ENCODE data around the gene CNGA2.

CNGA2 gene

GRCh38 chrX:151701531-151701930 is 33.0 kb upstream of the CNGA2 start:
- TF ChIP-seq CTCF (conservative IDR thresholded peaks at IDR 0.05; ENCODE audit: low read length): no peak
- no peak for DNase-seq (ENCODE audit: low read depth)
- no peak overlapping the region for H3K4me3 ChIP-seq (ENCODE audit: low read length)

DNA sequence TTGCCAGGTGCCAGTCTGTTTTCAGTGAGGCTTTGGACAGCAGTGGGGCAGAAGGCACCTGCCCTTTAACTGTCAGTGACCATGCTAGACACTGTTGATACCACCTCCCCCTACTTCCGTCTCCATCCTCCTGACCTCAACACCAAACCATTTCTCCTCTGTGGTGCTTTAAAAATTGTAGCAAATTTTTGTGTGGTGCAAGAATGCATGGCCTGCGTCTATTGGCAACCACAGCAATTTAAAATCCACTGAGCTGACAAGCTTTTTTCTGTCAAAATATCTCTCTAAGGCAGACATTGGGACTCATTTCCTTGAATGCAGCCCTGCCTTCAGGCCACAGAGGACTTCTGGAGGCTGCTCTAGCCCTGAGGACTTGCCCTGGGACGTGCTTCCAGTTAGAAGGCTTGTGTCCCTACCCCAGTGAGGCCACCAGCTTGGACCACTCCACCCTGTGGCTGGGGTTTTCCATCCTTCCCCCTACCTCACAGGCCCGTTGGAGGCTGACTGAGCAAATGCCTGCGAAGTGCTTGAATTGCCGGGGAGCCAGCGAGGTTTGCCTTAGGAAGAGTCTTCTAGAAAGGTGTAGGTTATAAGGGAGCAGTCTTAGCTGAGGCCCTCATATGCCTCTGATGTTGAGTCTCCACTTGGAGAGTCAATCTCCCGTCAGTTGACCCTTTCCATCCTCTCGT is 32.4 kb upstream of the CNGA2 start:
- peak; percentile 45 for DNase-seq (ENCODE audit: low read depth)
- no peak overlapping the region for H3K4me3 ChIP-seq (ENCODE audit: low read length)
- TF ChIP-seq CTCF (conservative IDR thresholded peaks at IDR 0.05; ENCODE audit: low read length): no peak

- TF ChIP-seq CTCF (conservative IDR thresholded peaks at IDR 0.05; ENCODE audit: low read length): no peak
- no peak for DNase-seq (ENCODE audit: low read depth)
- no peak overlapping the region for H3K4me3 ChIP-seq (ENCODE audit: low read length)
These were observed 31.7 kb upstream of the CNGA2 start for GRCh38 chrX:151702741-151703340.

DNA sequence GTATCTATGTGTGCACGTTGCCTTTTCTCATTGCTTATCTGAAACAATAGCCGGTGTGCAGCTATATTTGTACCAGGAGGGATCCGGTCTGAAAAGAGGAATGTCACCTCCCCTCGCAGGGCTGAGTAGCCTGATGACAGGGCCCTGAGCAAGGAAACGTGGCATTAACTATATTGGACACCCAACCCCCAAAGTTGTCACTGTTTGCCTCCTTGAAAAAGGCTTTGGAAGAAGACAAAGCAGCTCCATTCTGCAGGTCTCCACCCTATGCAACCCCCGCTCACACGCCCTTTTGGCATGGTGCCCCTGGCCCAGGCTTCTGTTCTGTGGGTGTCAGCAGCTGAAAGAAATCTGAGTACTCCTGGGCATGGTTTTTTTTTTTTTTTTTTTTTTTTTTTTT is 31.1 kb upstream of the CNGA2 start:
- no peak overlapping the region for H3K4me3 ChIP-seq (ENCODE audit: low read length)
- no peak for DNase-seq (ENCODE audit: low read depth)
- TF ChIP-seq CTCF (conservative IDR thresholded peaks at IDR 0.05; ENCODE audit: low read length): no peak

DNA sequence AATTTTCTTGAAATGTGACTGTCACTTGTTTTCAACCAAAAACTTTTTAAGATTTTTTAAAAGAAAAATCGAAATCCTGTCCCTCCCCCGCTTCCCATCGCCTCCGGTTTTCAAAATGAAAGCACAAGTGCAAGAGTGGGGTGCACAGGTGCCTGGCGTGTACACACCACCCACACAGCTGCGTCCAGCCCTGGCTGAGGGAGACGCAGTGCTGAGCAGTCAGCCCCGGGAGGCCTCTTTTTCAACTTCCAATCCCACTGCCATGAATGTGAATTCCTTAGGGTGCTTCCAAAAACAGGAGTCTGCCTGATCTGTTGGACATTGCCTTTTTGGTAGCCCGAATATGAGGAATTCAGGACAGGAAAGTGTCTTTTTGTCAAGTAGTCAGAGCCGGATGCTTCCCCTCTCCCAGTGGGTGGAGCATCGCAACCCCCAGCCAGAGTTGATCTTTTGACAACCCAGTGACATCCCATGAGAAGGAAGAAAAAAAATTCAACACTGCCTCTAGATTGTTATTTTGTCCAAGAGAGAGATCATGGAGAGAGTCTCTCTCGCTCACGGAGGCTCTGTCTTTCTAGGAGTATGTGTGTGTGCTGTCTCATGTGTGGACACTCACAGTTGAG is 30.4 kb upstream of the CNGA2 start:
- TF ChIP-seq CTCF (conservative IDR thresholded peaks at IDR 0.05; ENCODE audit: low read length): no peak
- no peak overlapping the region for H3K4me3 ChIP-seq (ENCODE audit: low read length)
- no peak for DNase-seq (ENCODE audit: low read depth)

DNA sequence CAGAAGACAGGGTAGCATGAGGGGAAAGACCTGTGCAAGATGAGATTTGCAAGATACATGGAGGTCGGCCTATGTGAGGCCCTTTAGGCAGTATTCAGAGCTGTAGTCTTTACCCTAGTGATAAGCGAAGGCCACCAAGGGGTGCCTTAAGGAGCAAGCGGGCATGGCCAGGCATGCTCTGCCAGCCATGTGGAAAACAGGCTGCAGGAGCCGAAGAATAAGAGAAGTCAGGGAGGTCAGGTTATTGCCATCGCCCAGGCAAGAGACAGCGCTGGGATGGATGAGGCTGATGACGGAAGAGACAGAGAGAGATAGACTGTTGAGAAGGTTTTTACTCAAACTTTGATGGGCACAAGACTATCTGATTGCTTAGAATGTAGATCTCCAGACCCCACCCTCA is 25.7 kb upstream of the CNGA2 start:
- H3K4me3 ChIP-seq (ENCODE audit: low read length): no peak overlapping the region
- no peak for DNase-seq (ENCODE audit: low read depth)
- no peak for TF ChIP-seq CTCF (conservative IDR thresholded peaks at IDR 0.05; ENCODE audit: low read length)

DNA sequence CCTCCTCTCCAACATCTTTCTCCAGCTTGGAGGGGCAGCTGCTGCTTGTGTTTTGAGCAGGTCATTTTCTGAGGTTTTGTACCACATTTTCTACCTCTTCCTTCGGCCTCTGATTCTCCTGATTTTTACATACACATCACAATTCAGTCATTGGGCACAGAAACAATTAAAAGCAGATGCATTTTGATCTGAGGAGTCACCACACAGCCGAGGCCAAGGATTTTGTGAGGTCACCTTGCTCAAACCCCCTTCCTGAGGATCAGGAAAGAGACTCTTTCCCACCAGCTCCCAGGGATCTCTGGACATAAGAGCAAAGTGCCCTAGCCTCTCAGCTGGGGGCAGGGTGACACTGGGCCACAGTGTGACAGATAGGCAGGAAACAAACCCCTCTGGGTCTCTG is 24.1 kb upstream of the CNGA2 start:
- no peak overlapping the region for H3K4me3 ChIP-seq (ENCODE audit: low read length)
- peak; percentile 12 for DNase-seq (ENCODE audit: low read depth)
- no peak for TF ChIP-seq CTCF (conservative IDR thresholded peaks at IDR 0.05; ENCODE audit: low read length)

Data from AG10803 (cell line).